GM19455 (cell line): Measurements from ENCODE around the gene ATP2B2.
"Not testable (repeated sequence)": the region's sequence is repeated elsewhere in the genome, so short reads cannot be mapped to it uniquely, and the experiment has no call there.

Experiments
- ATAC-seq: cut with Tn5 transposase; IDR thresholded peaks from one replicate; pipeline ENCODE4 v1.9.1; 2021; ENCODE audit not compliant: unreplicated experiment

ATP2B2 gene

GRCh38 chr3:10505050-10505790 is at the start of gene ATP2B2:
TSS of gene ATP2B2 (minus strand) at chr3:10505586. CDS start at chr3:10449543, 56,043 bp downstream.
- ATAC-seq = no peak

GRCh38 chr3:10554746-10555145 is 49.4 kb upstream of the ATP2B2 start:
- ATAC-seq = no peak

- ATAC-seq = no peak
These were observed 48.8 kb upstream of the ATP2B2 start for GRCh38 chr3:10554236-10554611.

GRCh38 chr3:10553591-10554235 is 48.3 kb upstream of the ATP2B2 start:
- no peak for ATAC-seq

GRCh38 chr3:10552631-10552943 is 47.2 kb upstream of the ATP2B2 start:
- no peak for ATAC-seq

- ATAC-seq = no peak
These were observed 46.6 kb upstream of the ATP2B2 start for GRCh38 chr3:10551821-10552630.

- no peak for ATAC-seq
These were observed 45.8 kb upstream of the ATP2B2 start for GRCh38 chr3:10551139-10551538.

- no peak for ATAC-seq
These were observed 45.3 kb upstream of the ATP2B2 start for GRCh38 chr3:10550705-10551104.

- ATAC-seq = no peak
These were observed 44.3 kb upstream of the ATP2B2 start for GRCh38 chr3:10549617-10550230.

GRCh38 chr3:10548992-10549391 is 43.6 kb upstream of the ATP2B2 start:
- no peak for ATAC-seq

- ATAC-seq = no peak
These were observed 42.7 kb upstream of the ATP2B2 start for GRCh38 chr3:10547841-10548783.

- ATAC-seq = no peak
These were observed 42.0 kb upstream of the ATP2B2 start for GRCh38 chr3:10547413-10547812.

GRCh38 chr3:10546820-10547263 is 41.5 kb upstream of the ATP2B2 start:
- ATAC-seq = no peak

GRCh38 chr3:10546181-10546624 is 40.8 kb upstream of the ATP2B2 start:
- no peak for ATAC-seq

- no peak for ATAC-seq
These were observed 37.1 kb upstream of the ATP2B2 start for GRCh38 chr3:10542518-10542917.

- not testable (repeated sequence) for ATAC-seq
These were observed 35.0 kb upstream of the ATP2B2 start for GRCh38 chr3:10540347-10540746.

GRCh38 chr3:10534066-10534465 is 28.7 kb upstream of the ATP2B2 start:
- no peak for ATAC-seq

- ATAC-seq = no peak
These were observed 28.3 kb upstream of the ATP2B2 start for GRCh38 chr3:10533737-10534023.

GRCh38 chr3:10532939-10533736 is 27.8 kb upstream of the ATP2B2 start:
- no peak for ATAC-seq

GRCh38 chr3:10531031-10531430 is 25.6 kb upstream of the ATP2B2 start:
- ATAC-seq = no peak
